Stimulated activated CD4-positive, alpha-beta T cell treated with anti-CD3 and anti-CD28 coated beads, Interleukin-4, amount 100 ng/mL, for 1 hour (primary cell): ENCODE results near the gene EFCAB10.
"Not testable (repeated sequence)": the region's sequence is repeated elsewhere in the genome, so short reads cannot be mapped to it uniquely, and the experiment has no call there.

Experiments
- DNase-seq: peaks from one replicate; pipeline ENCODE4 v3.0.0-alpha.2; 2020

EFCAB10 gene, protein sequence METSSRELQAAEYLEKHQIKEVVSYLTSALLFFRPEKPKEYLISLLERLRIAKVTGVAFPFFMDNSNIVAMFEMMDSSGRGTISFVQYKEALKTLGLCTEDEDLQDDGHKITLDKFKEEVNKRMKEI

DNA sequence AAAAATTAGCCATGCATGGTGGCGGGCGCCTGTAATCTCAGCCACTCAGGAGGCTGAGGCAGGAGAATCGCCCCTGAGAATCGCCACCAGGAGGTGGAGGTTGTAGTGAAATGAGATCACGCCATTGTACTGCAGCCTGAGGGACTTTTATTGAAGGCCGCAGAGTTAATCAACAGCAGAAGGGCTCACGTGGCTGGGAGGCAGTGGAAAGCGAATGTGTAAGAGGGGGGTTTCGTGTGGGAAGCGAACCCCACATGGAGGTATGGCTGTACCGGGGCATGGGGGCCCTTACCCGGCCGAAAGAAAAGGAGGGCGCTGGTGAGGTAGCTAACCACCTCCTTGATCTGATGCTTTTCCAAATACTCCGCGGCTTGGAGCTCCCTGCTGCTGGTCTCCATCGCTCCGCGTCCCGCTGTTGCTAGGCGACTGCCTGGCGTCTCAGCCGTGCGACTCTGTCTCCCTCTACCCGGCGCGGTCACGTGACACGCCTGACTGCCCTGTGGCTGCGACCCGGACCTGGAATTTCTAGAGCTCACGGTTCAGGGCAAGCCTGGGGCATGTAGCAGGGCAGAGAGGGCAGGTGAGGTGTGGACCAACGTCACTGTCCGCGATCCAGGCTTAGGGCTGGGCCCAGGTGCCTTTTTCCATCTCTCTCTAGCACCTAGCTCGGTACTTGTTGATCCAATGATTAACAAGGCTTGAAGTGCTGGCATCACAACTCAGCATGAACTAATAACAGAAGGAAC is at the start of gene EFCAB10:
Gene EFCAB10, minus strand, starts transcription at position 428 of the 746 bp plus-strand sequence. Its CDS starts 30 bp downstream, at position 398.
- DNase-seq = peak; percentile 45

DNA sequence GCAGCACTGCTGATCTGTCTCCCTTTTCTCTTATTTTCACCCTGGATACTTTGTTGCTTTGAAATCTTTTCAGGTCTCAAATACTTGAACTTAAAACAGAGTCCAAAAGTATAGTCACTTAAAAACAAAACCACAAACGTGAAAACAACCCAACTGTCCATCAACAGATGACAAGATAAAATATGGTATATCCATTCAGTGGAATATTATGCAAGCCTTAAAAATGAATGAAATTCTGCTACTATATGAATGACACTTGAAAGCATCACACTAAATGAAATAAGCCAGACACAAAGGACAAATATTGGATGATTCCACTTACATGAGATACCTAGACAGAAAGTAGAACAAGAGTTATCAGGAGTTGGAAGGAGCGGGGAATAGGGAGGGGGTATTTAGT is 44.7 kb upstream of the EFCAB10 start:
- no peak for DNase-seq

DNA sequence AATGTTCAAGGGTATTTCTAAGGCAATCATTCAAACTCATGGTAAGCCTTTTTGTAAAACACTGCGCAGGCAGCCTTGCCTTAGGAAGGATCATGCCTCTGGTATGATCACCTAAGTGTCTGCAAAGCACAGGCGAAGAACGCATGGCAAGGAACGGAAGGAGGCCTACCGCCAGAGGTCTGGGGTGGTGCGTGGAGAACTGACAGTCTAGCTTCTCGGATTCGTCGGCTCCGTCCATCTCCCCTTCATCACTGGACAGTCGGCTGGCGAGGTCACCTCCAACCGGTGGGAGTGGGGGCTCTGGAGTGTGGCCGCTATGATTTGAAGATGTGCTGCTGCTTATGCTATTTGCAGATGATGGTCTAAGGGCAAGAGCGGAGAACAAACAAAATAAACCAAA is 42.6 kb upstream of the EFCAB10 start:
- no peak for DNase-seq

DNA sequence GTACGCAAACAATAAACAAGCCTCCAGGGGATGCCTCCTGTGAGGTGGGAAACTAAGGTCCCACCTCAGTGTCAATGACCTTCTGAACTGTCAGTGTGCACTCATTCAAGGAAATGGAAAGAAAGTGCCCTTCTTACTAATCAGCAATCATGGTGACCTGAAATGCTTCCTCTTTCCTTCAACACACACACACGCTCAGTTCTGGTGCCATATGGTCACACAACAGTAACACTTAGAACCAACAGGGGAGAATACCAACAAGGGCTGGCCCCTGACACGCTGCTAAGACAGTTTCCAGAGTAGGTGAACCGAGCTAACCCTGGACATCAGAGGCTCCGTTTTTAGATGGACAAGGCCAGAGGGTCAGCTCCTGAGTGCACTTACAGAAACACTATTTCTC is 42.1 kb upstream of the EFCAB10 start:
- DNase-seq = no peak

DNA sequence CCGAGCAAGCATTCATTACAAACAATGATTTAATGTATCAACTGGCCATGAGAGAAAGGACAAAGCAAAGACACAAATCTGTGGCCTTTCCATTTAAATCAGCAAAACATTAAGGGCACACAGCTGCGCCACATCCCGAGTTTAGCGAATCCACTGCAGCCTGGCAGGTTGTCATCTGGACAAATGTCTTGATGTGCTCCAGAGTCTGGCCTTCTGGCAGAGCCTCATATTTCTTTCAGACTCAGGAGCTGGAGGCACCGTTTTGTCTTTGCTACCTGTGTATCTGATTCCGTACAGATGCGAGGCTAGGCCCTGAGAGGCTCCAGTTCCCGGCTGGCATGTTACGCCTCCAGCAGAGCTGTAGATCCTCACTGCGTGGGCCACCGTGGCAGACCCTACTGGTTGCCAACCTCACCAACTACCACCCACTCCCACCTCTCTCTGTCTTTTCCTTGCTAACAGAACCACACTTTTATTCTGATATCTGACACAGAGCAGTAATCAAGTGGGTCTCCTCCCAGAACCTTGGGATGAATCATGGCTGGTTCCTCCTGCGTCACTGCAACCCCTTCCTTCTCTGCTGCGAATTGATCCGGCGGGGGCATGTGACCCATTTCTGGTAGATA is 40.9 kb upstream of the EFCAB10 start:
- no peak for DNase-seq

DNA sequence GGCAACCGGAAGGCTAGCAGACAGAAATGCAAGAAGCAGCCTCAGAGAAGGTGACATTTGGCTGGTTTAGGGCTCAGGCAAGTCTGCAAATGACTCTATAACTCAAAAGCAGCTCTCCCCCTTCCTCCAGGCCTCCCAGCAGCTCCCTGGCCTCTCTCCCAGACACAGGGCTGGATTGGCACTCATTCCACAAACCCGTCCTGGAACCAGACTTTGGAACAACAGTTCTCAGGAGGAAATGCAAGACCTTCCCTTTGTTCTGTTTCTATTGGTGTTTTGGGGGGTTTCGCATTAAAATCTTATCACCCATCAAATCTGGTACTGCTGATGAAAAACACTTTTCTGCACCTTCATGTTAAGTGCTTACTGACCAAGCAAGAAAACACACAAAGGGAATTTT is 40.3 kb upstream of the EFCAB10 start:
- DNase-seq = no peak

DNA sequence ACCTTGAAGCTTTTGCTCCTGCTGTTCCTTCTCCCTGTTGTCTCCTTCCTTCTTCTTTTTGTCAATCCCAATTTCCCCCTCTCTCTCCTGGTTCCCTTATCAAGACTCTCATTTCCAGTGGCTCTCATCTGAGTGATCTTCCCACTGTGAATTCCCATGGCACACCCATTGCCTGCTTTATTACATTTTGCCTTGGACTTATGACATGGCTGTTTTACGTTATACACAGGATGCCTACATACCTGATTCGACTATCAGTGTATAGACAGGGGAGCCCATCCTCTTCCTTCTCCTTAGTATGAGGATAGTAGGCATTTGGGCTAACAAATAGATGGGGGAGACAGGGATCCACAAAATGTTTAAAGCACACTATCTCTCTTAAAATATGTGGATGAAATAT is 39.9 kb upstream of the EFCAB10 start:
- DNase-seq = no peak

GRCh38 chr7:105619590-105619989 is 38.3 kb upstream of the EFCAB10 start:
- no peak for DNase-seq

DNA sequence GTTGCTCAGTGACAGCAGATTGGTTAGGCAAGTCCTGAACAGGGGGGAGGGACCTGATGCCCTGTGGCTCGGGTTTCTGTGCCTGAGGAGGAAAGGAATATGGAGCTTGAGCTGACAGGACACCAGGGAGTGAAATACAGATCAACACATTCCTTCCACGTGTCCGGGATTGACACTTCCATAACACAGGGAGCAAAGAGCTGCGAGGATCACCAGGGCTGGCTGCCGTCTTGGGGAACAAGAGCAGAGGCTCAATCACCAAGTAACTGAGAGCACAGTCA is 36.7 kb upstream of the EFCAB10 start:
- no peak for DNase-seq

GRCh38 chr7:105617280-105618015 is 36.2 kb upstream of the EFCAB10 start:
- no peak for DNase-seq

- DNase-seq = no peak
Measured at GRCh38 chr7:105614341-105614840, 33.1 kb upstream of the EFCAB10 start.

- no peak for DNase-seq
Measured at GRCh38 chr7:105613611-105614330, 32.5 kb upstream of the EFCAB10 start.

- DNase-seq = no peak
Measured at GRCh38 chr7:105612806-105613205, 31.5 kb upstream of the EFCAB10 start.

- no peak for DNase-seq
Measured at GRCh38 chr7:105611856-105612775, 30.8 kb upstream of the EFCAB10 start.

DNA sequence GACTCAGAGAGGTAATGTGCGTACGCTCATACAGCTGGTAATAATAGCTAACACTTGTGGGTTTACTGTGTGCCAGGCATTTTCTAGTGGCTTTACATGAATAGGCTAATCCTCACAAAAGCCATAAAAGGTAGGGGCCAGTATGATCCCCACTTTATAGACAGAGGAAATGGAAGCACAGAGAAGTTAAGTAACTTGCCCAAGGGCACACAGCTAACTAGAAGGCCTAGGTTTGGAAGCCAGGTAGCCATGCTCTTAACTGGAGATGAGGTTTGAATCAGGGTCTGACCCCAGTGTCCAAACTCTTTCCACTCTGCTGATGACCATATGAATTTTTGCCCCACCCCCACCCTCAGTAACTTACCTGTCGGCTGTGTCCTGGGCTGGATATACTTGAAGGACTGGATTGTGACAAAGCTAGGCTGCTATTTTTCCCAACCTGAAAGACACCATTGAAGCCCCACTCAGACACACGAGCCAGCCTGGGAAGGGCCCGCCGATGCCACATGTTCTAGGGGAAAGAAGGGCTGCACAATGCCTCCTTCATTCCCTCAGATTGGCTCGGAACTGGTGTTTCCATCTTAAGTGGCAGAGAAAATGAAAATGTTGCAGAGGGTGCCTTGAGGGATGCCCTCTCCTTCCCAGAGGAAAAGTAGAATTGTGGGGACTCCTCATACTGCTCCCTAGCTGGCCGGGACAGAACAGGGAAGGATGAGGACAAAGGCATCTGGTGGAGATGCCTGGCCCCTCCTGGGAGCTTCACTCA is 29.1 kb upstream of the EFCAB10 start:
- no peak for DNase-seq

- DNase-seq = no peak
Measured at GRCh38 chr7:105602325-105603305, 21.3 kb upstream of the EFCAB10 start.

DNA sequence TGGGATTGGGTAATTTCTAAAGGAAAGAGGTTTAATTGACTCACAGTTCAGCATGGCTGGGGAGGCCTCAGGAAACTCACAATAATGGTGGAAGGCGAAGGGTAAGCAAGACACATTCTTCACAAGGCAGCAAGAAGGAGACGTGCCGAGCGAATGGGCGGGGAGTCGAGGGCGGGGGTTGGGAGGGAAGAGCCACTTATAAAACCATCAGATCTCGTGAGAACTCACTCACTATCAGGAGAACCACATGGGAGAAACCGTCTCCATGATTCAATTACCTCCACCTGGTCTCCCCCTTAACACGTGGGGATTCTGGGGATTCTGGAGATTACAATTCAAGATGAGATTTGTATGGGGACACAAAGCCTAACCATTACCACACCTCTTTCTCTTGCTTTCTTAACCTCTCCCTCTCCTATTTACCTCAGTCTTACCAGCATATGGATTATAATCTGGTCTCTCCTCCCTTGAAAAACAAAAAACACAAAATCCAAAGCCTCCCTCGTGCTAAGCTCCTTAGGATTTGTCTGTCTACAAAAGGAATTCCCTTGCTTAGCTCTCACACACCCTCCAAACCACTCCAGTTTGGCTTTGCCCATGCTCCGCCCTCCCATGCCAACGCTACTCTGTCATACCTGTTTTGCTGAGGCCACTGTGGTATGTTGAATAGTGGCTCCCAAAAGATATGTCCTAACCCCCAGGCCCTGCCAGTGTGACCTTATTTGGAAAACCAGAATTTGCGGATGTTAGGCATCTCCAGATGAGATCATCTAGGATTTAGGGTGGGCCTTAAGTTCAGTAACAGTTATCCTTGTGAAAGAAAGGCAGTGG is 19.6 kb upstream of the EFCAB10 start:
- DNase-seq = no peak

DNA sequence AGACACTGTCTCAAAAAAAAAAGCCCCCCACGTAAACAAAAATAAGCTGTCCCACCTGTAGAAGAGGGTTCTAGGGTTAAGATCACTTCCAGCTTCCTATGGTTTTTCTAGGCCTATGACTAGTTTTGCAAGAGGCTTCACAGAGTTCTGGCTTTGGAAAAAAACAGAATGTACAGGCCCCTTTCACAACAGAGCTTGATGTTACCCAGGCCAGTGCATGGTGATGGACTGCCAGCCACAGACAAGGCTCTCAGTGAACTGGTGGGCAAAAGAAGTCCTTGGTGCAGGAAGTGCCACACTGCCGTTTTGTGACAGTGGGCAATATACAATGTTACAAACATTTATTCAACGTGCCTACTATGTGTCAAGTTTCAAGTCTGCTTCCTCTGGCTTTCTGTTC is 18.3 kb upstream of the EFCAB10 start:
- no peak for DNase-seq

DNA sequence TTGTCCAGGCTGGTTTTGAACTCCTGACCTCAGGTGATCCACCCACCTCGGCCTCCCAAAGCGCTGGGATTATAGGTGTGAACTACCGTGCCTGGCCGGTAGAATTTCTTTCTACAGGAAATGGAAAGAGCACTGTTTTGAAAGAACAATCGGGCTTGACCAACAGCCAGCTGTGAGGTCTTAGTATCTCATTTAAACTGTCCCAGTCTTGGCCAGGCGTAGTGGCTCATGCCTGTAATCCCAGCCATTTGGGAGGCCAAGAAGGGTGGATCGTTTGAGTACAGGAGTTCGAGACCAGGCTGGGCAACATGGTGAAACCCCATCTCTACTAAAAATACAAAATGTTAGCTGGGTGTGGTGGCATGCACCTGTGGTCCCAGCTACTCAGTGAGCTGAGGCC is 17.8 kb upstream of the EFCAB10 start:
- DNase-seq = not testable (repeated sequence)
